ENCODE measurements around the gene IFI30.

- no peak for TF ChIP-seq CTCF (IDR thresholded peaks at IDR 0.05; ENCODE audit: low read depth, low read length, missing input control)
- TF ChIP-seq MAX (IDR thresholded peaks at IDR 0.05): no peak
- no peak for TF ChIP-seq GABPA (IDR thresholded peaks at IDR 0.05 in 1 of 2, conservative IDR thresholded peaks at IDR 0.05 in 1 of 2)
- no peak for TF ChIP-seq RXRA (IDR thresholded peaks at IDR 0.05)
- no peak for TF ChIP-seq JUND (IDR thresholded peaks at IDR 0.05)
- no peak for TF ChIP-seq RAD21 (IDR thresholded peaks at IDR 0.05)
- TF ChIP-seq TAF1 (conservative IDR thresholded peaks at IDR 0.05): no peak
- no peak for TF ChIP-seq FOXA1 (IDR thresholded peaks at IDR 0.05)
- no peak for TF ChIP-seq HNF4G (IDR thresholded peaks at IDR 0.05)
- TF ChIP-seq HNF4A (conservative IDR thresholded peaks at IDR 0.05): no peak
- no peak for TF ChIP-seq ATF3 (IDR thresholded peaks at IDR 0.05)
Measured at GRCh38 chr19:18214779-18215433, 41.3 kb downstream of the IFI30 start.
